ENCODE measurements around the gene ALX1. TPM values are rescaled to one million over a fixed set of nuclear protein-coding genes. Genes with fewer than 3 reads are reported as not detected.

ALX1 gene
- total and polyA plus RNA-seq, 2 donors from 2014 or later, result 0.90 to 1.6 TPM

Other genes with a start within 250 kb of the ALX1 start
- 0.66 TPM for gene TSPAN19, start 243.9 kb upstream of the ALX1 start, total RNA-seq
- 1.3 TPM for gene TSPAN19, start 243.9 kb upstream of the ALX1 start, polyA plus RNA-seq (ENCODE audit: insufficient read depth, low read depth, low replicate concordance)
- 8.5 TPM for gene LRRIQ1, start 243.9 kb upstream of the ALX1 start, total RNA-seq
- 2.4 TPM for gene LRRIQ1, start 243.9 kb upstream of the ALX1 start, polyA plus RNA-seq (ENCODE audit: insufficient read depth, low read depth, low replicate concordance)